HG03378 (cell line): Measurements from ENCODE around the gene SFN.
"Not testable (repeated sequence)": the region's sequence is repeated elsewhere in the genome, so short reads cannot be mapped to it uniquely, and the experiment has no call there.

Experiments used
- ATAC-seq: cut with Tn5 transposase; IDR thresholded peaks from one replicate; pipeline ENCODE4 v1.9.1; 2021; ENCODE audit warnings: mild to moderate bottlenecking, moderate library complexity; ENCODE audit not compliant: unreplicated experiment

Gene SFN

DNA sequence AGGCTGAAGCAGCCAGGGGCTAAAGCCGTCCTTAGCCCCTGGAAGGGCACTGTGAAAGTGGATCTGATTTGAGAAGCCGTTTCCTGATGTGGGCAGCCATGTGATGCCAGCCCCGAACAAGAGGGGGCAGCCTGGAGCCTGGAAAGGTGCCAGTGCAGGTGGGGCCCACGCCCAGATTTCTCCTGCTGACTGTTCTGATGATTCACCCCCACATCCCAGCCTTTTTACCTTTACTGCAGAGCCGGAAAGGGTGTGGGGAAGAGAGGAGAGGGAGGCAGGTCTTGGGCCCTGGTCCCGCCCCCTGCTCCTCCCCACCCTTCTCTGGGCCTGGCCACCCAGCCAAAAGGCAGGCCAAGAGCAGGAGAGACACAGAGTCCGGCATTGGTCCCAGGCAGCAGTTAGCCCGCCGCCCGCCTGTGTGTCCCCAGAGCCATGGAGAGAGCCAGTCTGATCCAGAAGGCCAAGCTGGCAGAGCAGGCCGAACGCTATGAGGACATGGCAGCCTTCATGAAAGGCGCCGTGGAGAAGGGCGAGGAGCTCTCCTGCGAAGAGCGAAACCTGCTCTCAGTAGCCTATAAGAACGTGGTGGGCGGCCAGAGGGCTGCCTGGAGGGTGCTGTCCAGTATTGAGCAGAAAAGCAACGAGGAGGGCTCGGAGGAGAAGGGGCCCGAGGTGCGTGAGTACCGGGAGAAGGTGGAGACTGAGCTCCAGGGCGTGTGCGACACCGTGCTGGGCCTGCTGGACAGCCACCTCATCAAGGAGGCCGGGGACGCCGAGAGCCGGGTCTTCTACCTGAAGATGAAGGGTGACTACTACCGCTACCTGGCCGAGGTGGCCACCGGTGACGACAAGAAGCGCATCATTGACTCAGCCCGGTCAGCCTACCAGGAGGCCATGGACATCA is at the start of gene SFN:
Gene SFN, plus strand, starts transcription at position 369 of the 904 bp plus-strand sequence. Its CDS starts 64 bp downstream, at position 433.
- ATAC-seq = no peak

DNA sequence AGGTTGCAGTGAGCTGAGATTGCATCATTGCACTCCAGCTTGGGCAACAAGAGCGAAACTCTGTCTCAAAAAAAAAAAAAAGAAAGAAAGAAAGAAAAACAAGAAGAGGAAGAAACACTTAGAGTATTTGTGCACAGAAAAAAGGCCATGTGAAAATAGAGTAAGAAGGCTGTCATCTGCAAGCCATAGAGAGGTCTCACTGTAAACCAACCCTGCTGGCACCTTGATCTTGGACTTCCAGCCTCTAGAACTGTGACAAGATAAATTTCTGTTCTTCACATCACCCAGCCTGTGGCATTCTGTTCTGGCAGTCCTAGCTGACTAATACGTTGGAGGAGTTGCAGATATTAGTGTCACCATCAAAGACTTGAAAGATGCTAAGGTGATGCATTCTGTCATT is 48.6 kb upstream of the SFN start:
- no peak for ATAC-seq

DNA sequence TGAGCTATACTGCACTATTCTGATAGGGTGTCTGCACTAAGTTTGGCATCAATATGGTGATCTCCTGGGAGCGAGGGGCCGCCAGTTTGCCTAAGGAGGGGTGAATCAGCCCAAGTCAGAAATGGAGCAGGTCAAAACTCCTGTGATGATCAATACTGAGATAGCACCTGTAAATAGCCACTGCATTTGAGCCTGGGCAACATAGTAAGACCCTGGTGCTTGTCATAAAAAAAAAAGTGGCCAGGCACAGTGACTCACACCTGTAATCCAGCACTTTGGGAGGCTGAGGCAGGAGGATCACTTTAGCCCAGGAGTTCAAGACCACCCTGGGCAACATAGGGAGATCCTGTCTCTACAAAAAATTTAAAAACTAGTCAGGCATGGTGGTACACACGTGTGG is 48.1 kb upstream of the SFN start:
- no peak for ATAC-seq

DNA sequence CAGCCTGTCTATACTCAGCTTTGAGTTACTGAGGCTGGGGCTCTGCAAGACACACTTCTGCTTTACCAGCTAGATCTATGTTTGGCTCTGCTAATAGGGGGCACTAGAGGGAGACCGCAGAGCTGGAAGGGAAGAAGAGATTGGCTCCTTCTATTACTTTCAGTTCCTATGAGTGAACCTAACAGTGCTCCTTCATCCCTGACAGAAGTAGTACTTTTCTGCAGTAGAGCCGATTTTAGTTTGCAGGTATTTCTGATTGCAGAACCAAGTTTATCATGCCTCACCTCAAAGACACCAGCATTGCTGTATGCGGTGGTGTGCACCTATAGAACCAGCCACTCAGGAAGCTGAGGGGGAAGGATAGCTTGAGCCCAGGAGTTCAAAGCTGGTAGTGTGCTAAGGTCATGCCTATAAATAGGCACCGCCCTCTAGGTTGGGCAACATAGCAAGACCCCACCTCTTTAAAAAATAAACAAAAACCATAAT is 42.1 kb upstream of the SFN start:
- peak; percentile 83 for ATAC-seq

DNA sequence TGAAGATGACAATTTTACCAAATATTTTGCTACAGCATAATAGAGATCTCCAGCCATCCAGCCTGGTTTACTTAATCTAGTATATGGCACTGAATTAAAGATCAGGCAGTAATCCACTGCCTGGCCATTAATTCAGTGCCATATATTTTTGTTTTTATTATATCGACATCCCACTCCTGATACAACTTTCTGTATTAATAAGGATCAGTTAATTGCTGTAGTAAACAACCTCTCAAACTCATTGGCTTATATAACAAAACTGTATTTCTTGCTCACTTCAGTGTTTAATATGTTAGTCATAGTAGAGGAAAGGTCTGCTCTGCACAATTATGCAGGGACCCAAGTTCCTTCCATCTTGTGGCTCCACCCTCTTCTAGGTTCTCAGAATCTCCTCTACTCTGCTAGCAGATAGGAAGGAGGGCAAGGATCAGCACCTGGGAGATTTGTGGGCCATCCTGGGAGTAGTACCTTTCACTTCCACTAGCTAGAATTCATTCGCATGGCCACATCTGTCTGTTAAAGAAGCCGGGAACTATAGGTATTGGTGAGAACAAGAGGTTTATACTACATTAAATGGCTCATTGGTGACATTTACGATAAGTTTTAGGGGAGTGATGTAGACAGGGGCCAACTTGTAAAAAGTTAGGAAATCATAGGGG is 40.1 kb upstream of the SFN start:
- ATAC-seq = no peak

DNA sequence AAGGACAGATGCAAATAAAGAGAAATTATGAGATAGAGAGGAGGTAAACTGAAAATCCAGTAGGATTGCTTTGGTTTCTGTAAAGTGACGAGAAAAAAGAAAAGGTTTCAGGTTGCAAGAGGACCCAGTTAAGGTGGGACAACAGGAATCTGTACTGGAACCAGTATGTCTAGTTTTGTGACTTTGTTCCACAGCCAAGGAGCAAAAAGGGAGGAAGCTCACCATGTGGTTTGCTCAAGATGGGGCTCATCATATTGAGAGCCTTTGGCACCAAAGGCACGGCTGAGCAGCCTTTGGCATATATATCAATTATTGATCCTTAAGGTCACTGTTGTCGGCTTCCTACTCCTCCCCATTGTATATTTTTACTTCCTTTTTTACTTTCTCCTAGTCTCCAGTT is 38.2 kb upstream of the SFN start:
- ATAC-seq = no peak

DNA sequence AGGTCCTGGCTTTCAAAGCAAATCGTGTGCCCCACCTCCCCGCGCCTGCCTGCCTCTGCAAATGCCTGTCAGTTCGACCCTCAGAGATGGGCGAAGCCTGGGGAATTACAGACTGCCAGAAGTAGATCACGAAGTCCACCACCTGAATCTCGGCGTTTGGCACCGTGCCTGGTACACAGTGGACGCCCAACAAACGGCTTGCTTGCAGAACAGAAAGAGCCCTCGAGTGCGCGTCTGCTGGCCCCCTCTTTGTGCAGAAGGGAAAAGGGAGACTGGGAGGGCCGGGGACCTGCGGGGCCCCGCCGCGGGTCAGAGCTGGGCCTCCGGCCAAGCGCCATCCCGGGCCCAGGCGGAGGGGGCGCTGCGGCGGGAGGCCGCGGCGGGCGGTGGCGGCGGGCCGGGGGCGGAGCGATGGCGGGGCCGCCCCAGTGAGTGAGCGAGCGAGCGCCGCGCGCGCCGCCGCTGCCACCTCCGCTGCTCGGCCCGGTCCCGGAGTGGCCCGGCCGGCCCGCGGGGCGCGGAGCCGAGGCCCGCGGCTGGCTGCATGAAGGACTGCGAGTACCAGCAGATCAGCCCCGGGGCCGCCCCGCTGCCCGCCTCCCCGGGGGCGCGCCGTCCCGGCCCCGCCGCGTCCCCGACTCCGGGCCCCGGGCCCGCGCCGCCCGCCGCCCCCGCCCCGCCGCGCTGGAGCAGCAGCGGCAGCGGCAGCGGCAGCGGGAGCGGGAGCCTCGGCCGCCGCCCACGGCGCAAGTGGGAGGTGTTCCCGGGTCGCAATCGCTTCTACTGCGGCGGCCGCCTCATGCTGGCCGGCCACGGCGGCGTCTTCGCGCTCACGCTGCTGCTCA is 36.5 kb upstream of the SFN start, which contains the start of gene ZDHHC18:
Gene ZDHHC18, plus strand, starts transcription at position 428 of the 845 bp plus-strand sequence. Its CDS starts 117 bp downstream, at position 545.
- no peak for ATAC-seq

DNA sequence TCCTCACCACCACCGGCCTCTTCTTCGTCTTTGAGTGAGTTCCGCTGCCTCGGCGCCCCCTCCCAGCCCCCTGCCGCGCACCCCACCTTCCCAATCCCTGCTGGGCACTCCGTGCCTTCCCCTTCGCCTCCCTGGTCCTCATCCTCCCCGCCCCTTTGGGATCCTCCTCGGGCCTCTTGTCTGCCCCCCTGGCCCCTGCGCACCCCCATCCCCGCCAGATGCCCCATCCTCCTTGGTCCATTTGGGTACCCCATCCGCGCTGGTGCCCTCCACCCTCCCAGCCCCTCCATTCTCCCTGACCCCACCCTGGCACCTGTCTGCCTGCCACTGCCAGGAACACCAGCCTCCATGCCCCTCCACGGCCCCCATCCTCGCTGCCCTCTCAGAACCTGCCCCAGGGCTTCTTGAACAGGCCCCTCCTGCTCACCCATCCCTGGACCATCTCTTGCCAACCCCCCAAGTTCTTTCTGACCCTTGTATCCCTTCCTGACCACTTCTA is 35.8 kb upstream of the SFN start:
- ATAC-seq = no peak

DNA sequence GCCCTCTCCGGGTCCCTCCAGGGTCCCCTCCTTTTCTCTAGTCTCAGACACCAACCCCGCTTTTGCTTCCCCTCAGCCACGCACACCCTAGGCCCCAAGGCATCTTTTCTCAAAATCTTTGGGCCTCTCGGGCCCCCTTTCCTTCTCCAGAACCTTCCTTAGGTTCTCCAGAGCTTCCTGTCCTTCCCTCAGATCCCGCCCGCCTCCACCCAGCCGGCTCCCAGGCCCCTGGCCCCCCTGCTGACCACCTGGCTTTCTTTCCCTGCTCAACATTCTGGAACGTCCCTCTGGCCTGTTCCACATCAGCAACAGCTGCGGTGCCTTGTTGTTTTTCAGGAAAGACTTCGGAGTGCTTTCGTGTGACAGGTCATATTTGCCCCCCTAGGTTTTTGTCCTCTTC is 35.3 kb upstream of the SFN start:
- no peak for ATAC-seq

DNA sequence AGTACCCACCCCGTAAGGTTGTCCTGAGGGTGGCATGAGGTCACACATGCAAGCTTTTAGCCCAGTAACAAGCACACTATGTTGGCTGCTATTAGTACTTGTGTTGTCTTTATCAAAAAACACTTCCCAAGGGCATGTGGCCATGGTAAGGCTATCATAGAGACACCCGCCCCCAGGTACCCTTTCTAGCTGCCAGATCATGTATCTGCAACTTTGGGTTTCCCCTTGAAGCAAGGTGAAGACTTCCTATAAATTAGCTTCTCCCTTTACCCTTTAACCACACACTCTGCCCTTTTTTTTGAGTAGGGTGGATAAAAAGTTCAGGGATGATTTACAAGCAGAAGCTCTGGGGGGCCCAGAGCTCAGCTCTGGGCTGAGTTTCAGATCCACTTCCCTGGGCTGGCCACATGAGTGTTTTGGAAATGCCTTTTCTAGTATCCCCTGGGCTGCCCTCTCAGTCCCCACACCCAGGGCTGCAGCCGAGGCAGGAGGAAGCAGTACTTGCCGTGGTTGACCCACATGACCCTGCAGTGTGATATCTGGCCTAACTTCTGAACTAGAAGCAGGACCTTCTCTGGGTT is 34.4 kb upstream of the SFN start:
- ATAC-seq = no peak

DNA sequence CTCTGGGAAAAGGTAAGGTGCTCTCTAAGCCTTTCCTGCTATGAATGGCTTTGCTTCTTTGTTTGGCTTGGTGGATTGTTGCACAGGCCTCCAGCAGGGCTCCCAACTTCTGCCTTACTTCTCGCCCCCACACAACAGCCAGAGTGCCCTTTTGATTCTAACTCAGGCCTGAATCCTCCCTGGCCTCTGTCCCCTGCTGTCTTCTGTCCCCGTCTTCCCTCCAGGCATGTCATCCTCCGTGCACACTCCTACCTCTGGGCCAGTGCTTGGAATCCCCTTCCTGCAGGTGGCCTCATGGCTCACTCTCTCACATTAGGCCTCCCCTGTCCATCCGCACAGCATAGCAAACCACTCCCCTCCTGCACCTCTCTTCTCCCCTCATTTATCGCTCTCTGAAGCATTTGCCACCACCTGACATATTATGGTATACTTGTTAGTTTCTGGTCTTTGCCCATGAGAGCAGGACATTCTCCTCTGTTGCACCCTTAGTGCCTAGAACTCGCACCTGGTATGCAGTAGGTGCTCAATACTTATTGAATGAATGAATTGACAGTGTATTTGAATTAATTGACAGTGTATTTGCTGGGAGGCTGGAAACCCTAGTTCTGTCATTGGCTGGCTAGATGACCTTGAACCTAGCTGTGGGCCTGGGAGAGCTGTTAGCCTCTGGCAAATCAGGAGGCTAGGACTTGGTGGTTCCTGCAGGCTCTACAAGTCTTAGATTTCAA is 33.6 kb upstream of the SFN start:
- no peak for ATAC-seq

DNA sequence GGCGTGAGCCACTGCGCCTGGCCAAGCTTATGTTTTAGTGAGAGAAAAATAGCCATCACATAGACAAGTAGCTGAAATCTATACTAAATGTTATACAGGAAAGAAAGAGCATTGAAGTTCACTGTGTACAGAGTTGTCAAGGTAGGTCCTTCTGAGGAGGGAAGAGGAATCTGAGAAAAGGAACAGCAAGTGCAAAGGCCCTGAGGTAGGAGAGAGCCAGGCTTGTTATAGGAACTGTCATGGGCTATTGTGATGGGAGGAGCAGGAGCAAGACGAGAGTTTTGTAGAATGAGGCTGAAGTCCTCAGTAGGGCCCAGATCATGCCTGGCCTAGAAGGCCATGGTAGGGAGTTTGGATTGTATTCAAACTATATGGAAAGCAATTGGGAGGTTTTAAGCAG is 31.9 kb upstream of the SFN start:
- no peak for ATAC-seq

DNA sequence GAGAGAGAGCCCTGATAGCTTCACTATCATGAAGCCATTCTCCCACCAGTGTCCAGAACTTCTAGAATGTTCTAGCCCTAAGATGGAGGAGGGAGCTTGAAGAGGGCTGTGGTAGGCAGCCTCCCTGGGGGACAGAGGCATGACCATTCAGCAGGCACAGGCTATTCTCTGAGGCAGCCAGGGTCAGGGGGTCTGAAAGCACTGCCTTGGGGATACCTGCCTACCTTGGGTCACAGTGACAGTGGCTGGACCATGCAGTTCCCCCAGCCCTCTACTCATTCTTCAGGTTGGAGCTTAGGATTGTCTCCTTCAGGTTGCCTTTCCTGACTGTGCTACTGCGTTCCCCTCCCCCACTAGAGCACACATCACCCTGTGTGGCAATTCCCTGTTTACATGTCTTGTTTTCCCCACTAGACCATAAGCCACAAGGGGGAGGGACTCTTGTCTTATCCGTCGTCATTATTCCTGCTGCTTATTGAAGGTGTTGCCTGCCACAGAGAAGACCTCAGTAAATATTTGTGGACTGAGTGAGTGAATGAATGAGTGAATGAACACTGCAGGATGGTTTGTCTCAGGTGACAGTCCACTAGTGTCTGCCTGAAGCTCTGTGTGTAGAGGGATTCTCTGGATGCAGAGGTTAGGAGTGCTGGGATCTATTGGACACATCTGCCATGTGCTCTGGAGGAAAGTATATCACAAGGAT is 31.3 kb upstream of the SFN start:
- no peak for ATAC-seq

DNA sequence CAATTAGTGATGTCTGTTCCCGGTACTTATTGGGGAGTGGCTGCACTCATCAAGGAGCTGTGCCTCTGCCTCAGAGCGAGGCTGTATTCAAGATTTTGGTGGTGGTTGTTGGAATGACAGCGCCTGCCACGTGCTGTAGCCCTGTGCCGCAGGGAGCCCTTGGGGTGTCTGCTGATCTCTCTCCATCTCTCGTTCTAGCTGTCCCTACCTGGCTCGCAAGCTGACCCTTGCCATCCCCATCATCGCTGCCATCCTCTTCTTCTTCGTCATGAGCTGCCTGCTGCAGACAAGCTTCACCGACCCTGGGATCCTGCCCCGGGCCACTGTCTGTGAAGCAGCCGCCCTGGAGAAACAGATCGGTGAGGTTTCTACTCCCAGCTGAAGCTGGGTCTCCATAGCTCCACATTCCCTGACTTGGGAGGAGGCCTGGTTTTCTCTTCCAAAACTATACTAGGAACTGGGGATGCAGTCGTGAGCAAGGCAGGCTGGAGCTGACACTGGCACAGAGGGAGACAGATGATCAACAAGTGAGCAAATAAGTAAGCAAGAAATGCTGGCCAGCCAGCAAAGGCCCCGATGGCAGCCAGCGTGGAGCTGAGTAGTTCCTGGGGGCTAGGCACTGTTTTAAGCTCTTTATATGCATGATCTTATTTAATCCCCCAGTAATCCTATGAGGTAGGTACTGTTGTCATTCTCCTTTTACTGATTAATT is 30.5 kb upstream of the SFN start:
- ATAC-seq = no peak

DNA sequence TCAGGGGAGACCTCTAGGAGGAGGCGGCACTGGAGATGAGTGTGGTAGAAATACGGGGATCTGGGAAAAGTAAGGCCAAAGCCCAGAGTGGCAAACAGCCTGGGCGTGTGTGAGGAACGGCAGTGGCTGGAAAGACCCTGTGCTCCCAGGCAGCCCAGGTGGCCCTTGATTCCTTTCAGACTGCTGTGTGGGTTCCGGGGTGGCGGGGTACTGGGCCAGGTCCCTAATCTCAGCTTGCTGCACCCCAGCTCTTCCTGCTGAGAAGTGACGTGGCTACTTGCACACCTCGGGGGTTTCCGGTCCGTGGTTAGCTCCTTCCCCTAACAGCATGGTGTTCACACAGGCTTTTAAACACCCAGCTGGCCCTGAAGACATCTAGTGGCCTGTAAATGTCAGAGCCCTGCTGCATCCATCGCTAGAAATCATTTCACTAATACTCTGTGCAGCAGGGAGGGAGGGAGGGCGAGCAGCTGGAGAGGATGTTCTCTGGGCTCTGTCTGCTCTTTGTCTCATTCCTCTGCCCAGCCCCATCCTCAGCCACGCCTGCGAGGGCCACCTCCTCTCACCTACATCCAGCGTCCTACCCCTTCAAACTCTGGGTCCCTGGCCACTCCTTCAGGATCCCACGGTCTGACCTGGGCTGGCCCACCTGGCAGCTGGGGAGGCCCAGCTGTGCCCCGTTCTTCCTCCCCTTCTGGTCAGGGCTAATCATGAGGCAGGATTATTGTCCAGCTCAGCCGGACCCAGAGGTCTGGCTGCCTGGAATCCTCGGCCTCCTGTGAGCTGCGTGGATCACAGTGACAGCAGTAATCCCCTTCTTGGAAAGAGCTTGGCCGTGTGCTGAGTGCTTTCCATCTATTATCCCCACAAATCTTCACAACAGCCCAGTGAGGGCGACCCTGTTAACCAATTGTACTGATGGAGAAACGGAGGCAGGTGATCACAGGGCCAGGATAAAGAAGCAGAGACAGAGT is 29.2 kb upstream of the SFN start:
- peak; percentile 69 for ATAC-seq

DNA sequence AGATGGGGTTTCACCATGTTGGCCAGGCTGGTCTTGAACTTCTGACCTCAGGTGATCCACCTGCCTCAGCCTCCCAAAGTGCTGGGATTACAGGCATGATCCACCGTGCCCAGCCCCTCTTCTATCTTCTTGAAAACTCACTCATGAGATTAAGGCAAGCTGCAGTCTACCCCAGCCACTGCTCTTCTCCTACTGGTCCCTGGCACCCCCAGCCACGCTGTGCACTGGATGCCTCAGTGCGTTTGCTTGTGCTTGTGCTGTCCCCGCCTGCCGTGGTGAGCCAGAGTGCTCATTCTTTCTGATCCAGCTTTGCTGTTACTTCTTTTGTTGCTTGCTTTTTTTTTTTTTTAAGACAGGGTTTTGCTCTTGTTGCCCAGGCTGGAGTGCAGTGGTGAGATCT is 25.3 kb upstream of the SFN start:
- ATAC-seq = not testable (repeated sequence)
